Measurements from ENCODE around the gene PLA2G5.
"Not testable (repeated sequence)": the region's sequence is repeated elsewhere in the genome, so short reads cannot be mapped to it uniquely, and the experiment has no call there.

The PLA2G5 gene

GRCh38 chr1:20126806-20127440 is 56.9 kb downstream of the PLA2G5 start:
- H3K9me3 ChIP-seq (replicated peaks; ENCODE audit: insufficient read depth, low read length), result no peaks in the 10 kb centered on the region
- TF ChIP-seq EZH2 (optimal IDR thresholded peaks at IDR 0.05; ENCODE audit: low read depth, low read length), result no peak
- no peak for TF ChIP-seq EZH2phosphoT487 (IDR thresholded peaks at IDR 0.05; ENCODE audit: low read length)
- no peak for TF ChIP-seq CTCF (IDR thresholded peaks at IDR 0.05; ENCODE audit: low read length)
- no peaks in the 10 kb centered on the region for H3K79me2 ChIP-seq (ENCODE audit: low read length)
- H2AFZ ChIP-seq (ENCODE audit: low read length), result no peak overlapping the region
- H3K4me3 ChIP-seq (ENCODE audit: low read length), result no peak overlapping the region
- H3K9ac ChIP-seq (ENCODE audit: low read length), result no peak overlapping the region
- H3K27ac ChIP-seq (ENCODE audit: low read length), result no peak overlapping the region
- no peaks in the 10 kb centered on the region for H3K36me3 ChIP-seq (replicated peaks; ENCODE audit: insufficient read depth, low read length)
- no peaks in the 10 kb centered on the region for H4K20me1 ChIP-seq (ENCODE audit: insufficient read depth, low read length)
- H3K4me1 ChIP-seq (ENCODE audit: low read length), result 0 out of 2 replicates have a peak, but pooled peaks cover 7% of the 10 kb centered on the region
- no peak overlapping the region for H3K4me2 ChIP-seq (ENCODE audit: low read depth, low read length)
- DNase-seq, result no peak
- H3F3A ChIP-seq (ENCODE audit: insufficient read depth, low read length), result no peaks in the 10 kb centered on the region
- peaks cover under 1% of the 10 kb centered on the region; the same call in 1 of the 2 replicates for H3K27me3 ChIP-seq (replicated peaks; ENCODE audit: insufficient read depth, low read length)
- H3K9me2 ChIP-seq (replicated peaks; ENCODE audit: insufficient read depth, low read length), result no peaks in the 10 kb centered on the region

- H3K4me1 ChIP-seq (ENCODE audit: low read length); H2AFZ ChIP-seq (ENCODE audit: low read length); DNase-seq; H3K9me2 ChIP-seq (replicated peaks; ENCODE audit: insufficient read depth, low read length); H4K20me1 ChIP-seq (ENCODE audit: insufficient read depth, low read length); H3K36me3 ChIP-seq (replicated peaks; ENCODE audit: insufficient read depth, low read length); H3F3A ChIP-seq (ENCODE audit: insufficient read depth, low read length); H3K9ac ChIP-seq (ENCODE audit: low read length); H3K27ac ChIP-seq (ENCODE audit: low read length); H3K4me3 ChIP-seq (ENCODE audit: low read length); H3K9me3 ChIP-seq (replicated peaks; ENCODE audit: insufficient read depth, low read length); H3K79me2 ChIP-seq (ENCODE audit: low read length); H3K4me2 ChIP-seq (ENCODE audit: low read depth, low read length): not testable (repeated sequence)
- peaks cover 10% of the 10 kb centered on the region; the same call in 1 of the 2 replicates for H3K27me3 ChIP-seq (replicated peaks; ENCODE audit: insufficient read depth, low read length)
Observed at GRCh38 chr1:20130518-20130917, 60.5 kb downstream of the PLA2G5 start.

- no peaks in the 10 kb centered on the region for H4K20me1 ChIP-seq (ENCODE audit: insufficient read depth, low read length)
- H3K79me2 ChIP-seq (ENCODE audit: low read length), result no peaks in the 10 kb centered on the region
- no peak for DNase-seq
- H3K36me3 ChIP-seq (replicated peaks; ENCODE audit: insufficient read depth, low read length), result no peaks in the 10 kb centered on the region
- no peaks in the 10 kb centered on the region for H3F3A ChIP-seq (ENCODE audit: insufficient read depth, low read length)
- no peak overlapping the region for H3K4me3 ChIP-seq (ENCODE audit: low read length)
- H3K9ac ChIP-seq (ENCODE audit: low read length), result no peak overlapping the region
- H3K4me1 ChIP-seq (ENCODE audit: low read length), result no peaks in the 10 kb centered on the region
- no peaks in the 10 kb centered on the region for H3K9me2 ChIP-seq (replicated peaks; ENCODE audit: insufficient read depth, low read length)
- H3K9me3 ChIP-seq (replicated peaks; ENCODE audit: insufficient read depth, low read length), result no peaks in the 10 kb centered on the region
- no peak overlapping the region for H3K4me2 ChIP-seq (ENCODE audit: low read depth, low read length)
- H2AFZ ChIP-seq (ENCODE audit: low read length), result no peak overlapping the region
- H3K27ac ChIP-seq (ENCODE audit: low read length), result no peak overlapping the region
- H3K27me3 ChIP-seq (replicated peaks; ENCODE audit: insufficient read depth, low read length), result peaks cover 21% of the 10 kb centered on the region; the same call in 1 of the 2 replicates
- no peak for TF ChIP-seq EZH2phosphoT487 (IDR thresholded peaks at IDR 0.05; ENCODE audit: low read length)
- TF ChIP-seq EZH2 (optimal IDR thresholded peaks at IDR 0.05; ENCODE audit: low read depth, low read length), result no peak
- TF ChIP-seq CTCF (IDR thresholded peaks at IDR 0.05; ENCODE audit: low read length), result no peak
Observed at GRCh38 chr1:20134995-20135394, 65.0 kb downstream of the PLA2G5 start.

GRCh38 chr1:20136249-20136648 is 66.3 kb downstream of the PLA2G5 start:
- no peak overlapping the region for H3K9ac ChIP-seq (ENCODE audit: low read length)
- H2AFZ ChIP-seq (ENCODE audit: low read length), result no peak overlapping the region
- no peaks in the 10 kb centered on the region for H3F3A ChIP-seq (ENCODE audit: insufficient read depth, low read length)
- no peak for TF ChIP-seq CTCF (IDR thresholded peaks at IDR 0.05; ENCODE audit: low read length)
- TF ChIP-seq EZH2phosphoT487 (IDR thresholded peaks at IDR 0.05; ENCODE audit: low read length), result no peak
- no peak for TF ChIP-seq EZH2 (optimal IDR thresholded peaks at IDR 0.05; ENCODE audit: low read depth, low read length)
- H3K9me3 ChIP-seq (replicated peaks; ENCODE audit: insufficient read depth, low read length), result no peaks in the 10 kb centered on the region
- no peaks in the 10 kb centered on the region for H3K79me2 ChIP-seq (ENCODE audit: low read length)
- no peaks in the 10 kb centered on the region for H3K9me2 ChIP-seq (replicated peaks; ENCODE audit: insufficient read depth, low read length)
- H3K4me1 ChIP-seq (ENCODE audit: low read length), result no peaks in the 10 kb centered on the region
- peaks cover 21% of the 10 kb centered on the region; the same call in 1 of the 2 replicates for H3K27me3 ChIP-seq (replicated peaks; ENCODE audit: insufficient read depth, low read length)
- H3K36me3 ChIP-seq (replicated peaks; ENCODE audit: insufficient read depth, low read length), result no peaks in the 10 kb centered on the region
- DNase-seq, result no peak
- no peak overlapping the region for H3K4me2 ChIP-seq (ENCODE audit: low read depth, low read length)
- no peaks in the 10 kb centered on the region for H4K20me1 ChIP-seq (ENCODE audit: insufficient read depth, low read length)
- H3K4me3 ChIP-seq (ENCODE audit: low read length), result no peak overlapping the region
- H3K27ac ChIP-seq (ENCODE audit: low read length), result no peak overlapping the region

Measured in MM.1S (cell line).